GM12875 (cell line): ENCODE data around the gene ARPP21.

Source experiments
- H3K4me3 ChIP-seq: one replicate; pipeline ENCODE4 v1.5.1; 2011; ENCODE audit warnings: low read depth, low read length, control low read depth
- CTCF ChIP-seq: IDR thresholded peaks from 2 replicates; pipeline ENCODE4 v1.5.1; 2011; ENCODE audit warnings: low read depth, mild to moderate bottlenecking, control low read depth, inconsistent platforms, low read length, moderate library complexity, borderline replicate concordance; ENCODE audit not compliant: insufficient read depth

ARPP21 gene

GRCh38 chr3:35675206-35675605, 35.9 kb downstream of the ARPP21 start:
- H3K4me3 ChIP-seq, result no peak overlapping the region
- no peak for TF ChIP-seq CTCF

GRCh38 chr3:35675621-35676020, 36.3 kb downstream of the ARPP21 start:
- no peak for TF ChIP-seq CTCF
- H3K4me3 ChIP-seq, result no peak overlapping the region

GRCh38 chr3:35677797-35678196, 38.5 kb downstream of the ARPP21 start:
- no peak overlapping the region for H3K4me3 ChIP-seq
- no peak for TF ChIP-seq CTCF

- no peak overlapping the region for H3K4me3 ChIP-seq
- no peak for TF ChIP-seq CTCF
These were observed 39.4 kb downstream of the ARPP21 start for GRCh38 chr3:35678643-35679161.

- no peak for TF ChIP-seq CTCF
- no peak overlapping the region for H3K4me3 ChIP-seq
These were observed 40.2 kb downstream of the ARPP21 start for GRCh38 chr3:35679409-35680080.

GRCh38 chr3:35680866-35681650, 41.7 kb downstream of the ARPP21 start:
- no peak overlapping the region for H3K4me3 ChIP-seq
- TF ChIP-seq CTCF, result no peak

GRCh38 chr3:35685153-35685552, 45.8 kb downstream of the ARPP21 start:
- no peak for TF ChIP-seq CTCF
- H3K4me3 ChIP-seq, result no peak overlapping the region
